IPS-15b (cell line): Measurements from ENCODE around the gene SLC39A2.
"Not testable (repeated sequence)": the region's sequence is repeated elsewhere in the genome, so short reads cannot be mapped to it uniquely, and the experiment has no call there.

Experiments
- H3K27me3 ChIP-seq: one replicate; pipeline ENCODE4 v1.6.1; 2013; ENCODE audit warnings: low read length; ENCODE audit not compliant: control insufficient read depth, insufficient read depth
- H3K36me3 ChIP-seq: one replicate; pipeline ENCODE4 v1.6.1; 2013; ENCODE audit warnings: low read length; ENCODE audit not compliant: control insufficient read depth, insufficient read depth
- H3K4me1 ChIP-seq: one replicate; pipeline ENCODE4 v1.6.1; 2013; ENCODE audit warnings: mild to moderate bottlenecking, low read length; ENCODE audit not compliant: control insufficient read depth, insufficient read depth
- H3K4me3 ChIP-seq: one replicate; pipeline ENCODE4 v1.5.1; 2013; ENCODE audit warnings: low read depth, low read length
- H3K9ac ChIP-seq: one replicate; pipeline ENCODE4 v1.6.1; 2013; ENCODE audit warnings: low read depth, mild to moderate bottlenecking, low read length
- H3K9me3 ChIP-seq: one replicate; pipeline ENCODE4 v1.6.1; 2013; ENCODE audit warnings: mild to moderate bottlenecking, low read length; ENCODE audit not compliant: control insufficient read depth, insufficient read depth

Gene SLC39A2

GRCh38 chr14:20998139-20998538 lies 954 bp upstream of the SLC39A2 start:
- Histone ChIP-seq H3K4me1 (peaks cover 5% of the 10 kb centered on the region), H3K9ac (no peak overlapping the region), H3K27me3 (no peaks in the 10 kb centered on the region), H3K4me3 (no peak overlapping the region), H3K36me3 (peaks cover 27% of the 10 kb centered on the region), H3K9me3 (no peaks in the 10 kb centered on the region)

GRCh38 chr14:20999591-20999990 lies 498 bp downstream of the SLC39A2 start:
- Histone ChIP-seq H3K27me3 (no peaks in the 10 kb centered on the region), H3K4me1 (peaks cover 5% of the 10 kb centered on the region), H3K9me3 (no peaks in the 10 kb centered on the region), H3K4me3 (no peak overlapping the region), H3K9ac (no peak overlapping the region), H3K36me3 (peaks cover 21% of the 10 kb centered on the region)

GRCh38 chr14:21001218-21001617 lies 2.1 kb downstream of the SLC39A2 start:
- peaks cover 5% of the 10 kb centered on the region for H3K4me1 ChIP-seq
- H3K9me3 ChIP-seq, result no peaks in the 10 kb centered on the region
- no peak overlapping the region for H3K4me3 ChIP-seq
- H3K36me3 ChIP-seq, result peaks cover 6% of the 10 kb centered on the region
- no peak overlapping the region for H3K9ac ChIP-seq
- no peaks in the 10 kb centered on the region for H3K27me3 ChIP-seq

GRCh38 chr14:21003788-21004346 lies 4.8 kb downstream of the SLC39A2 start:
- Histone ChIP-seq H3K4me1 (peaks cover 1% of the 10 kb centered on the region), H3K9me3 (no peaks in the 10 kb centered on the region), H3K4me3 (no peak overlapping the region), H3K27me3 (no peaks in the 10 kb centered on the region), H3K36me3 (no peaks in the 10 kb centered on the region), H3K9ac (no peak overlapping the region)

- H3K9ac ChIP-seq, H3K27me3 ChIP-seq, H3K4me1 ChIP-seq, H3K9me3 ChIP-seq, H3K4me3 ChIP-seq, H3K36me3 ChIP-seq: not testable (repeated sequence)
Measured at GRCh38 chr14:21009721-21010120, 10.6 kb downstream of the SLC39A2 start.

- no peaks in the 10 kb centered on the region for H3K36me3 ChIP-seq
- no peak overlapping the region for H3K9ac ChIP-seq
- no peaks in the 10 kb centered on the region for H3K27me3 ChIP-seq
- no peaks in the 10 kb centered on the region for H3K9me3 ChIP-seq
- H3K4me3 ChIP-seq, result no peak overlapping the region
- H3K4me1 ChIP-seq, result peaks cover 7% of the 10 kb centered on the region
Measured at GRCh38 chr14:21011136-21011535, 12.0 kb downstream of the SLC39A2 start.

GRCh38 chr14:21014761-21015190 lies 15.7 kb downstream of the SLC39A2 start:
- H3K9ac ChIP-seq, result no peak overlapping the region
- H3K27me3 ChIP-seq, result no peaks in the 10 kb centered on the region
- no peaks in the 10 kb centered on the region for H3K9me3 ChIP-seq
- H3K4me3 ChIP-seq, result no peak overlapping the region
- H3K36me3 ChIP-seq, result peaks cover 2% of the 10 kb centered on the region
- H3K4me1 ChIP-seq, result peaks cover 7% of the 10 kb centered on the region

- Histone ChIP-seq H3K9ac (no peak overlapping the region), H3K4me1 (peaks cover 7% of the 10 kb centered on the region), H3K36me3 (peaks cover 2% of the 10 kb centered on the region), H3K9me3 (no peaks in the 10 kb centered on the region), H3K27me3 (no peaks in the 10 kb centered on the region), H3K4me3 (no peak overlapping the region)
Measured at GRCh38 chr14:21015312-21015711, 16.2 kb downstream of the SLC39A2 start.

- Histone ChIP-seq H3K4me1 (peaks cover 7% of the 10 kb centered on the region), H3K27me3 (peaks cover 7% of the 10 kb centered on the region), H3K36me3 (peaks cover 2% of the 10 kb centered on the region), H3K4me3 (no peak overlapping the region), H3K9me3 (no peaks in the 10 kb centered on the region), H3K9ac (no peak overlapping the region)
Measured at GRCh38 chr14:21016413-21017190, 17.5 kb downstream of the SLC39A2 start.

GRCh38 chr14:21017528-21018245 lies 18.6 kb downstream of the SLC39A2 start:
- H3K36me3 ChIP-seq, result peaks cover 3% of the 10 kb centered on the region
- H3K27me3 ChIP-seq, result peaks cover 18% of the 10 kb centered on the region
- H3K4me1 ChIP-seq, result peaks cover 10% of the 10 kb centered on the region
- H3K4me3 ChIP-seq, result no peak overlapping the region
- H3K9me3 ChIP-seq, result no peaks in the 10 kb centered on the region
- H3K9ac ChIP-seq, result no peak overlapping the region

GRCh38 chr14:21018286-21018685 lies 19.2 kb downstream of the SLC39A2 start:
- Histone ChIP-seq H3K4me3 (no peak overlapping the region), H3K36me3 (peaks cover 6% of the 10 kb centered on the region), H3K4me1 (peaks cover 10% of the 10 kb centered on the region), H3K27me3 (peaks cover 24% of the 10 kb centered on the region), H3K9me3 (no peaks in the 10 kb centered on the region), H3K9ac (no peak overlapping the region)

- Histone ChIP-seq H3K4me3 (no peak overlapping the region), H3K9ac (no peak overlapping the region), H3K36me3 (peaks cover 6% of the 10 kb centered on the region), H3K4me1 (peaks cover 12% of the 10 kb centered on the region), H3K9me3 (no peaks in the 10 kb centered on the region), H3K27me3 (peaks cover 29% of the 10 kb centered on the region)
Measured at GRCh38 chr14:21018781-21019180, 19.7 kb downstream of the SLC39A2 start.
